HG02840 (cell line): ENCODE results near the gene NPM3.

Experiments
- ATAC-seq: cut with Tn5 transposase; IDR thresholded peaks from one replicate; pipeline ENCODE4 v1.9.1; 2021; ENCODE audit warnings: mild to moderate bottlenecking, moderate library complexity, moderate number of reproducible peaks; ENCODE audit not compliant: unreplicated experiment, low FRiP score

NPM3 gene

DNA sequence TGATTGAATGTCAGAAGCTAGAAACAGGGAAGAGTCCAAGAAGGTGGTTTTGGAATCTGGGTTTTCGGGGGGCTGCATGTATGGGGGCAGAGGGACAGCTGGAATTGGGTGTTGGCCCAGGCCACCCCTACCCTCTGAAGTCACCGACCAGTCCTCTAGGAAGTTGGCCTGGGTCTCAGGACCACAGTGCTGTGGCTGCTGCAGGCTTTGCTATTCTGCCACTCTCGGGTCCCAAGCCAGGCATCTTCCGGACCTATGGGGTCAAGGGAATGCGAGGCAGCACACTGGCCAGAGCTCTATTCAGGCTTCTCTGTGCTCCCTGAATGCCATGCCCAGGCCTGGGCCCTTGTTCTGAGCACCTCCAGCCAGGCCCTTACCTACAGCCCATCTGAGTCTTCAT, 20.5 kb downstream of the NPM3 start:
- no peak for ATAC-seq

DNA sequence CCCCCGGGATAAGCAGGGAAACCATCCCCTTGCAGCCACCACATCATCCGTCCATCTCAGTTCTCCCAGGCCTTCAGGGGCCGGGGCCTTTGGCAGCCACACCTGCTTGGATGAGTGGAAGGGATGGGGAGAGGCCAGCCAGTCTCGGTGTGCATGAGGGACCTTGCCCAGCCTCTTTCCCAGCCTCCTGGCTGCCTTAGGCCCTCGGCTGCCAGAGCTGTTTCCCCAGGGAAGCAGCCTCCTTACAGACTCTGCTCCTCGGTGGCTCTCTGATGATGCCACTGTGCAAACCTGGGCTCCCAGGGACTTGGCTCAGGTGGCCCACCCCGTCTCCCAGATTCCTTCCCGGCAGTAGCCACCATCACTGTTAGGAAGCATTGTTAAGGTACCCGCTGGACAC, 22.0 kb downstream of the NPM3 start:
- no peak for ATAC-seq

DNA sequence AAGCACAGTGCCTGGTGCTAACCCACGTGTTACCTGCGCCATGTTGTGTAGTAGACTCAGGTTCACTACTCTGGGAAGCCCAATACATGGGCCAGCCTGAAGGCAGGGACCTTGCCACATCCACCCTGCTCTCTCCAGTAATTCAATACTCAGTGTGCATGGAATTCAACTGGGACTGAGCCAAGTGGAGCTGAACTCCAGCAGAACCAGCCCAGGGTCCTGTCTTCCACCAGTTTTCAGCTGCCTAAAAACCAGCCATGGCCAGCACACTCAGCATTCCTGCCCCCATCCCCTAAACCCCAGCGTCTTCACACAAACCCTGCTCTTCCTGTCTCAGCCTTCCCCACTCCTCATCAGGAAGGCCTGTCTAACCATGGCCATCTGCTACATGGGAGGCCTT, 22.7 kb downstream of the NPM3 start:
- no peak for ATAC-seq

- no peak for ATAC-seq
Observed at GRCh38 chr10:101759309-101760247, 23.7 kb downstream of the NPM3 start.

DNA sequence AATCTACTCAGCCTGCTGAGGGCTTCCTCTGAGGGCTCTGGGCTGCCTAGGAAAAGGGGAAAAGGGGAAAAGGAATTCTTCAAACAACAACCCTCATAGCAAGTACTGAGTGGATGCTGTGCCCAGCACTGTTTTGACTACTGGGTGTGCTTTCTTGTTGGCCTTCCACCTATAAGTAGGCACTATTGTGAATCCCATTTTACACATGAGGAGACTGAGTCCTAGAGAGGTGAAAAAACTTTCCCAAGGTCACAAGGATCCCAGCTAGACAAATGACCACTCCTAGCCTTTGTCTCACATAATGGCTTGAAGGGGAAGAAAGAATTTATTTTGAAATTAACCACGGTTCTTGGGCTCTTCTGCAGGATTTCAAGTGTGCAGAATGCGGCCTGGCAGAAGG, 24.4 kb downstream of the NPM3 start:
- ATAC-seq = no peak

GRCh38 chr10:101752241-101752640, 31.0 kb downstream of the NPM3 start:
- no peak for ATAC-seq

GRCh38 chr10:101749047-101750016, 33.9 kb downstream of the NPM3 start:
- no peak for ATAC-seq

DNA sequence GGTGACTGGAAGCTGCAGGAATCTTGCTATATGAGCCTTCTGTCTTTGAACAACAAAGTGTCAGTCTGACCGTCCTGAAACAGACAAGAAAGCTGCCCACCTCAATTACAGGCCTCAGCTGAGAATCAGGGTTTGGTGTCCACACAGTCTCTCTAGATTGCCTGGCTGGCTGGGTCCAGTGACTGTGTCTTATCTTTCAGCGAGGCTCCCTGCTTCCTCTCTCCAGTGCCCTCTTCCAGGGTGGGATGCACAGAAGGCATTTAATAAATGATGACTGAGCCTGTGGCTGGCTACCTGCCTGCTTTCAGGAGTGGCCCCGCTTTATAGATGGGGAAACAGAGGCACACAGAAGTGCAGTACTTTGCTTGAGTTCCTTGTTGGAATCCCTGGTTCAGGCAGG, 34.8 kb downstream of the NPM3 start:
- ATAC-seq = no peak

DNA sequence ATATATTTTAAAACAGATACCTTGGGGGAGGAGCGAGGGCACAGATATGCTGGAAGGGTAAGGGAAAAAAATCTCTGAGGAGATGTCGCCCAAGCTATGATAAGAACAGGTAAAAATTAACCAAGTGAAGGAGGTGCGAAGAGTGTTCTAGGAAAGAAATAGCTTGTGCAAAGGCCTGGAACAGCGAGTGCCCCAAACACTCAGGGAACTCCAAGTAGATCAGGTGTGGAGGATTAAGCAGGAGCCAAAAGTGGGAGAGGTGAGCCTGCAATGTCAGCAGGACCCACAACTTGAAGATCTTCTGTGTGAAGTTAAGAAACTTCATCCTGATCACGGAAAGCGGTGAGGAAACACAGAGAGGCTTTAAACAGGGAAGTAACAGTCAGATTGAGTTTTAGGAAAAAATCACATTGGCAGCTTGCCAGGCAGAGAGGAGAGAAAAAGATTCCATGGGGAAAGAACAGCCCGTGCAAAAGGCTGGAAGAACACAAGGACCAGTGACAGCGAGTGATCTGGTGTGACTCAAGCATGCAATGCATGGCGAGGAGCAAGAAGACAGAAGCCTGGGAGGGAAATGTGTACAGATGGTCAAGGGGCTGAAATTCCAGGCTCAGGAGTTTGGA, 38.1 kb downstream of the NPM3 start:
- no peak for ATAC-seq

GRCh38 chr10:101744267-101744666, 39.0 kb downstream of the NPM3 start:
- ATAC-seq = no peak

DNA sequence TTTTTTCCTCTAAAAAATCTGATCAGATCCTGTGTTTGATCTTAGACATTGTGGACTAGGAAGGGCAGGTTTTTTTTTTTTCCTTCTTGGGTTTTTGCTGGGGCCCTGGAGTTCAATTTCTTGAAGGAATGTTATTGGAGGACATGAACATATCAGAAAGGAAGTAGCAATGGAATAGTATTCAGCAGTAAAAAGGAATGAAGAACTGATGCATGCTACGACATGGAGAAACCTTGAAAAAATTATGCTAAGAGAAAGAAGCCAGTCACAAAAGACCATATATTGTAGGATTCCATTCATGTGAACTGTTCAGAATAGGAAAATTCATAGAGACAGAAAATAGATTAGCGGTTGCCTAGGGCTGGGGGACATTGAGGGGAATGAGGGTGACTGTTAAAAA, 41.3 kb downstream of the NPM3 start:
- ATAC-seq = no peak

DNA sequence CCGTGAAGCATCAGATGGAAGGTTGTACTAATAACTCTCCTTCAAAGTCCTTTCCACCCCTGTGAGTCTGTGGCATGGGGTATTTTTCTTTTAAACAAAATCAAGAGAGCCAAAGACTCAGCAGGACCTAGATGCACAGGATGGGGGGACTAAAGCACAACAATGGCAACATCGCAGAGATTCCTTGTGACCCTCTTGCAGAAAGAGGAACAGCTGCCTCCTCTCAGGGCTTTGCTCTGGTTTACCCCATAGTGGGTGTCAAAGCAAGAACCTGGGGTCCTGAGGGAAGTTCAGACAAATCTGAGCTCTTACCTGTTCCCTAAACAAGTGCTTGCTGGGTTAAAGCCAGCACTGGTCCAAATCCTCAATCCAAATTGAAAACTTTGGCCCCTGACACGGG, 46.6 kb downstream of the NPM3 start:
- no peak for ATAC-seq

DNA sequence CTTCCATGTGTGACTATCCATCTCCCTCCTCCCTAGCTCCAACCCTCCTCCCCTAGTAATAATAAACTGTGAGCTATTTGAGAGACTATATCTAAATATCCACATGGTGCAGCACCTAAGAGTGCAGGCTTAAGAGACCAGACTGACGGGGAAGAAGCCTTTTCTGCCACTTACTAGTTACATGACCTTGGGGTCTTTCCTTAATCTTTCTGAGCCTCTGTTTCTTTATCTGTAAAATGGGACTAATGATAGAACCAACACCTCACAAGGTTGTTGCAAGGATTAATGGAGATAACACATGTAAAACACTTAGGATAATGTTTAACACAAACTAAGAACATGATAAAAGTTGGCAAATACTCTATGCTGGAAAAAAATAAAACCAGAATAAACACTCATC, 51.1 kb downstream of the NPM3 start:
- no peak for ATAC-seq
